GM12878 (cell line): ENCODE data around the gene ZNF783. TPM values are rescaled to one million over a fixed set of nuclear protein-coding genes. Genes with fewer than 3 reads are reported as not detected.
A peak's percentile ranks its signal among the peaks of the same experiment; 100 is the strongest.

ENCODE experiments used
- ATAC-seq: fragments of 200-7000 bp; cut with Tn5 transposase; 3 replicates; pipeline ENCODE4 v1.9.1; 2020; ENCODE audit warnings: mild to moderate bottlenecking, moderate library complexity
- BruUV-seq: library from RNA; stranded (reverse); fragments of 400-500 nt; replicated peaks from 2 replicates; lab custom pipeline; 2021; lab: Mats Ljungman, UMichigan
- CTCF ChIA-PET: fragments of 300-600 bp; sonication (Branson Sonifier 250); formaldehyde crosslinking; extraction: SDS; loops from one replicate; lab custom pipeline; 2021; ENCODE audit warnings: inconsistent platforms; lab: Yijun Ruan, JAX
- POLR2A ChIA-PET: fragments of 350-600 bp; formaldehyde crosslinking; extraction: SDS; loops from one replicate; lab custom pipeline; 2021; ENCODE audit warnings: inconsistent platforms; lab: Charles Lee
- RAD21 ChIA-PET: fragments of 300-600 bp; sonication (Branson Sonifier 250); formaldehyde crosslinking; loops from one replicate; lab custom pipeline; 2023; ENCODE audit warnings: antibody characterized with exemption; ENCODE audit not compliant: unreplicated experiment; lab: Charles Lee
- SMC1A ChIA-PET: fragments of 300-600 bp; sonication (Branson Sonifier 250); formaldehyde crosslinking; loops from one replicate; lab custom pipeline; 2023; ENCODE audit not compliant: unreplicated experiment, uncharacterized antibody; lab: Charles Lee
- DNase-seq: peaks from one replicate; pipeline ENCODE4 v3.0.0-alpha.2; 2011; ENCODE audit warnings: low read depth, low spot score
- FAIRE-seq: peaks from 3 replicates; lab custom pipeline; 2011; peaks lifted over from hg19 to GRCh38; lab: Jason Lieb, UNC
- H2AFZ ChIP-seq: 2 replicates; pipeline ENCODE4 v1.6.0; 2011; ENCODE audit warnings: low read depth, low read length, control low read depth; ENCODE audit not compliant: control insufficient read depth
- H3K27ac ChIP-seq: 2 replicates; pipeline ENCODE4 v1.5.1; 2011; ENCODE audit warnings: control low read depth; ENCODE audit not compliant: control insufficient read depth, insufficient read depth
- H3K27me3 ChIP-seq, 2 experiments: replicated peaks in 1 of 2; 2 replicates each; pipeline versions ENCODE4 v1.6.0 to v1.6.1; 2011; ENCODE audit warnings: low read length in 1 of 2; ENCODE audit not compliant: control insufficient read depth in 2 of 2, insufficient read depth in 2 of 2
- H3K36me3 ChIP-seq, 2 experiments: 2 replicates each; pipeline ENCODE4 v1.5.1; 2011; ENCODE audit warnings: low read length in 1 of 2; ENCODE audit not compliant: control insufficient read depth in 2 of 2, insufficient read depth in 2 of 2
- H3K4me1 ChIP-seq: 2 replicates; pipeline ENCODE4 v1.6.1; 2011; ENCODE audit warnings: mild to moderate bottlenecking, low read length, moderate library complexity, mixed read lengths; ENCODE audit not compliant: control insufficient read depth, insufficient read depth
- H3K4me2 ChIP-seq: 2 replicates; pipeline ENCODE4 v1.6.0; 2011; ENCODE audit warnings: control low read depth; ENCODE audit not compliant: control insufficient read depth, insufficient read depth
- H3K4me3 ChIP-seq: fragments of 200-600 bp; sonication (generic); 2 replicates; pipeline ENCODE4 v1.5.1; 2016
- H3K79me2 ChIP-seq: 2 replicates; pipeline ENCODE4 v1.6.0; 2011; ENCODE audit warnings: low read length; ENCODE audit not compliant: control insufficient read depth, insufficient read depth
- H3K9ac ChIP-seq: 2 replicates; pipeline ENCODE4 v1.8.0; 2011; ENCODE audit warnings: low read length, control low read depth, mixed read lengths; ENCODE audit not compliant: control insufficient read depth, insufficient read depth
- H3K9me3 ChIP-seq: replicated peaks from 3 replicates; pipeline ENCODE4 v1.5.1; 2011; ENCODE audit warnings: mild to moderate bottlenecking, low read length; ENCODE audit not compliant: control insufficient read depth, insufficient read depth
- H4K20me1 ChIP-seq: 2 replicates; pipeline ENCODE4 v1.6.0; 2011; ENCODE audit not compliant: control insufficient read depth, insufficient read depth
- BACH1 ChIP-seq: fragments of 450-650 bp; IDR thresholded peaks from 2 replicates; pipeline ENCODE4 v1.6.1; 2017; ENCODE audit warnings: mild to moderate bottlenecking, borderline replicate concordance
- BCL11A ChIP-seq: IDR thresholded peaks from 2 replicates; pipeline ENCODE4 v1.6.1; 2011; ENCODE audit warnings: low read depth, low read length
- CBFB ChIP-seq: IDR thresholded peaks from 2 replicates; pipeline ENCODE4 v1.6.1; 2016; ENCODE audit warnings: antibody characterized with exemption, low read depth
- EGR1 ChIP-seq, 2 experiments: IDR thresholded peaks; 1 replicate in 1 of 2; 2 replicates in 1 of 2; pipeline ENCODE4 v1.6.1; 2011 to 2012; ENCODE audit warnings: low read depth in 2 of 2, low read length in 2 of 2, borderline replicate concordance in 1 of 2, mild to moderate bottlenecking in 1 of 2, moderate library complexity in 1 of 2
- FOXM1 ChIP-seq: IDR thresholded peaks from 2 replicates; pipeline ENCODE4 v1.6.1; 2012; ENCODE audit warnings: low read depth, mild to moderate bottlenecking, inconsistent platforms, low read length, moderate library complexity
- GATAD2B ChIP-seq: fragments of 450-650 bp; conservative IDR thresholded peaks from 2 replicates; pipeline ENCODE4 v1.6.1; 2017; ENCODE audit warnings: low read depth, mild to moderate bottlenecking, moderate library complexity
- RAD21 ChIP-seq: IDR thresholded peaks from 2 replicates; pipeline ENCODE4 v1.6.1; 2011; ENCODE audit warnings: mild to moderate bottlenecking, low read depth, low read length, moderate library complexity; ENCODE audit not compliant: insufficient read depth
- RBBP5 ChIP-seq: fragments of 200-600 bp; sonication (generic); conservative IDR thresholded peaks from 2 replicates; pipeline ENCODE4 v1.6.1; 2016
- STAT3 ChIP-seq: IDR thresholded peaks from 2 replicates; pipeline ENCODE4 v1.6.1; 2011; ENCODE audit warnings: low read depth, low read length, improper control_type of control experiment
- TBL1XR1 ChIP-seq: IDR thresholded peaks from 2 replicates; pipeline ENCODE4 v1.6.1; 2012; ENCODE audit warnings: low read depth, low read length, improper control_type of control experiment
- WRNIP1 ChIP-seq: IDR thresholded peaks from 2 replicates; pipeline ENCODE4 v1.6.1; 2011; ENCODE audit warnings: low read depth, low read length, improper control_type of control experiment, borderline replicate concordance
- WGBS: methylation state at CpG from one replicate; pipeline ENCODE4 v1.1.6; 2016; ENCODE audit warnings: low lambda C conversion rate; ENCODE audit not compliant: insufficient replicate concordance, insufficient coverage; ENCODE audit errors: missing lambda C conversion rate; 5-methylcytosine and 5-hydroxymethylcytosine counted together
- in situ Hi-C: fragments of 300-500 bp; cut with MboI; formaldehyde crosslinking; loops from 9 replicates; pipeline ENCODE4 v1.14.3; 2018; ENCODE audit warnings: mixed read lengths
- intact Hi-C: fragments of 100-400 bp; cut with micrococcal nuclease; formaldehyde crosslinking; loops from one replicate; pipeline ENCODE4 v1.14.2; 2022; ENCODE audit not compliant: unreplicated experiment
- polyA plus RNA-seq, 11 experiments: library from polyadenylated mRNA; depleted of rRNA in 4 of 11; unstranded in 6 of 11; stranded (reverse) in 5 of 11; fragments of >200 nt; fragmentation: Nextera tagmentation in 4 of 11; fragmentation: Illumina TruSeq in 1 of 11; extraction: Ambion mirVana in 4 of 11; extraction: Trizol in 1 of 11; gene quantifications; 1 replicate in 1 of 11; 2 replicates in 10 of 11; pipeline versions ENCODE4 v1.2.1 to v1.2.3, GENCODE V29; 2011 to 2016; ENCODE audit warnings: inconsistent platforms in 2 of 11, missing spikeins in 2 of 11, low read depth in 1 of 11
- total RNA-seq, 4 experiments: library from RNA; depleted of rRNA in 3 of 4; stranded (reverse); fragments of >200 nt in 3 of 4; fragmentation: Illumina TruSeq in 1 of 4; extraction: Trizol in 1 of 4; gene quantifications; 2 replicates each; pipeline versions ENCODE4 v1.2.1 to v1.2.3, GENCODE V29; 2013 to 2021
- TF ChIP-seq, protein P1 (sequence below): fragments of 450-650 bp; IDR thresholded peaks from 2 replicates; pipeline ENCODE4 v1.6.1; 2016; ENCODE audit warnings: mild to moderate bottlenecking
- TF ChIP-seq, protein P2 (sequence below): fragments of 450-650 bp; IDR thresholded peaks from 2 replicates; pipeline ENCODE4 v1.6.1; 2018; ENCODE audit warnings: mild to moderate bottlenecking, low read depth, moderate library complexity; ENCODE audit not compliant: partially characterized antibody
- TF ChIP-seq, protein P3 (sequence below): fragments of 450-650 bp; IDR thresholded peaks from 2 replicates; pipeline ENCODE4 v1.6.1; 2017; ENCODE audit warnings: low read depth, mild to moderate bottlenecking, moderate library complexity

Gene ZNF783
- total and polyA plus RNA-seq, 10 of the 15 experiments (the other 5 are each of a cell fraction or from before 2014, with no cell fraction given): 2.0 to 14.4 (median 6.4) TPM

DNA sequence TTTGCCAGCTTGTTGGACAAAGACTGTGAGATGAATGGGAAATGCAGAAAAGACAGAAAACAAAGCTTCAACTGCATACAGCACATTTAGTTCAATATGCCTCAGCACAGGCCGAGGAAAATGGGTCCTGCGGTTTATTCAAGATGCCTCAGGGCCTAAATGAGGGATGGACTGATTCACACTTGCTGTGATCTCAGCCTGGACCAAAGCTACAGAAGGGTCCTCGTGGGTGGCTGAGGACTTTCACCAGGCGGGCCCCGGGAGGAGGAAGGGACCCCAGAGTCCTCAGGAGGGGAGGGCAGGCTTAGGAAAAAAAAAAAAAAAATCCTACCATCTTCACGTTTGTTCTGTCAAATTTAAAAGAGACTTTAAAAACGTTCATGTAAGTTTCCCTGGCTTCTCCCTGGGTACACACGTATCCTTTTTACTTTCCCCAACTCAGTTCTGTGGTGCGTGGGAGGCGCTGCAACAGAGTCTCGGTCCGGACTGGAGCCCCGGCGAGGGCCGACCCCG, 624 bp upstream of the ZNF783 start:
- Histone ChIP-seq H2AFZ (peak overlapping the region; percentile 92), H3K27ac (no peak overlapping the region), H3K4me1 (peaks cover 6% of the 10 kb centered on the region), H3K79me2 (peaks cover 2% of the 10 kb centered on the region; the same call in 1 of the 2 replicates), H3K9me3 (no peaks in the 10 kb centered on the region), H3K4me2 (peak overlapping the region; percentile 97), H3K9ac (peak overlapping the region; percentile 81), H3K27me3 (no peaks in the 10 kb centered on the region)
- ChIA-PET SMC1A (interaction anchor here (0.6 to 2.0 kb wide), 6 partner anchors 8 to 401 kb away, joined by 3 to 6 read pairs (median 4); no protein-coding TSS in a partner anchor), RAD21 (interaction anchor here (0.6 to 1.3 kb wide), 10 partner anchors 12 to 365 kb away, joined by 3 to 12 read pairs (median 4); partner anchors contain the start of genes ZNF282, ZNF398 and ZNF777)
- in situ Hi-C loops: no loop called here
- WGBS: 10% methylated on average over 16 of the region's 16 CpGs
- FAIRE-seq: no peak
- BruUV-seq: TSS peak; percentile 91
- no peak for TF ChIP-seq WRNIP1
- no peak for TF ChIP-seq BACH1
- TF ChIP-seq FOXM1: no peak
- no peak for TF ChIP-seq CBFB
- TF ChIP-seq, protein P1, sequence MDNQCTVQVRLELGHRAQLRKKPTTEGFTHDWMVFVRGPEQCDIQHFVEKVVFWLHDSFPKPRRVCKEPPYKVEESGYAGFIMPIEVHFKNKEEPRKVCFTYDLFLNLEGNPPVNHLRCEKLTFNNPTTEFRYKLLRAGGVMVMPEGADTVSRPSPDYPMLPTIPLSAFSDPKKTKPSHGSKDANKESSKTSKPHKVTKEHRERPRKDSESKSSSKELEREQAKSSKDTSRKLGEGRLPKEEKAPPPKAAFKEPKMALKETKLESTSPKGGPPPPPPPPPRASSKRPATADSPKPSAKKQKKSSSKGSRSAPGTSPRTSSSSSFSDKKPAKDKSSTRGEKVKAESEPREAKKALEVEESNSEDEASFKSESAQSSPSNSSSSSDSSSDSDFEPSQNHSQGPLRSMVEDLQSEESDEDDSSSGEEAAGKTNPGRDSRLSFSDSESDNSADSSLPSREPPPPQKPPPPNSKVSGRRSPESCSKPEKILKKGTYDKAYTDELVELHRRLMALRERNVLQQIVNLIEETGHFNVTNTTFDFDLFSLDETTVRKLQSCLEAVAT: 0 out of 2 replicates have a peak, but pooled peaks have one; percentile 33
- no peak for TF ChIP-seq RAD21
- no peak for TF ChIP-seq STAT3
- no peak for TF ChIP-seq RBBP5
- TF ChIP-seq, protein P2, sequence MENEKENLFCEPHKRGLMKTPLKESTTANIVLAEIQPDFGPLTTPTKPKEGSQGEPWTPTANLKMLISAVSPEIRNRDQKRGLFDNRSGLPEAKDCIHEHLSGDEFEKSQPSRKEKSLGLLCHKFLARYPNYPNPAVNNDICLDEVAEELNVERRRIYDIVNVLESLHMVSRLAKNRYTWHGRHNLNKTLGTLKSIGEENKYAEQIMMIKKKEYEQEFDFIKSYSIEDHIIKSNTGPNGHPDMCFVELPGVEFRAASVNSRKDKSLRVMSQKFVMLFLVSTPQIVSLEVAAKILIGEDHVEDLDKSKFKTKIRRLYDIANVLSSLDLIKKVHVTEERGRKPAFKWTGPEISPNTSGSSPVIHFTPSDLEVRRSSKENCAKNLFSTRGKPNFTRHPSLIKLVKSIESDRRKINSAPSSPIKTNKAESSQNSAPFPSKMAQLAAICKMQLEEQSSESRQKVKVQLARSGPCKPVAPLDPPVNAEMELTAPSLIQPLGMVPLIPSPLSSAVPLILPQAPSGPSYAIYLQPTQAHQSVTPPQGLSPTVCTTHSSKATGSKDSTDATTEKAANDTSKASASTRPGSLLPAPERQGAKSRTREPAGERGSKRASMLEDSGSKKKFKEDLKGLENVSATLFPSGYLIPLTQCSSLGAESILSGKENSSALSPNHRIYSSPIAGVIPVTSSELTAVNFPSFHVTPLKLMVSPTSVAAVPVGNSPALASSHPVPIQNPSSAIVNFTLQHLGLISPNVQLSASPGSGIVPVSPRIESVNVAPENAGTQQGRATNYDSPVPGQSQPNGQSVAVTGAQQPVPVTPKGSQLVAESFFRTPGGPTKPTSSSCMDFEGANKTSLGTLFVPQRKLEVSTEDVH: no peak
- TF ChIP-seq TBL1XR1: no peak
- TF ChIP-seq, protein P3, sequence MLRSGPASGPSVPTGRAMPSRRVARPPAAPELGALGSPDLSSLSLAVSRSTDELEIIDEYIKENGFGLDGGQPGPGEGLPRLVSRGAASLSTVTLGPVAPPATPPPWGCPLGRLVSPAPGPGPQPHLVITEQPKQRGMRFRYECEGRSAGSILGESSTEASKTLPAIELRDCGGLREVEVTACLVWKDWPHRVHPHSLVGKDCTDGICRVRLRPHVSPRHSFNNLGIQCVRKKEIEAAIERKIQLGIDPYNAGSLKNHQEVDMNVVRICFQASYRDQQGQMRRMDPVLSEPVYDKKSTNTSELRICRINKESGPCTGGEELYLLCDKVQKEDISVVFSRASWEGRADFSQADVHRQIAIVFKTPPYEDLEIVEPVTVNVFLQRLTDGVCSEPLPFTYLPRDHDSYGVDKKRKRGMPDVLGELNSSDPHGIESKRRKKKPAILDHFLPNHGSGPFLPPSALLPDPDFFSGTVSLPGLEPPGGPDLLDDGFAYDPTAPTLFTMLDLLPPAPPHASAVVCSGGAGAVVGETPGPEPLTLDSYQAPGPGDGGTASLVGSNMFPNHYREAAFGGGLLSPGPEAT: 0 out of 2 replicates have a peak, but pooled peaks have one; percentile 22
- TF ChIP-seq EGR1 (IDR thresholded peaks at IDR 0.05; ENCODE audit: borderline replicate concordance in 1 of 2, low read depth in 2 of 2, low read length in 2 of 2): peak in 1 of 2 experiments; percentile 63; a peak in 2 of 3 replicates
- no peak for TF ChIP-seq GATAD2B
- no peak for TF ChIP-seq BCL11A
- TF ChIP-seq, all 136 proteins: peak for 3
- DNase-seq (no peak), ATAC-seq (peak; percentile 7)
- POLR2A ChIA-PET: interaction anchor here (0.6 to 1.8 kb wide), 5 partner anchors 9 to 274 kb away, joined by 3 to 10 read pairs (median 4); partner anchors contain the start of gene ZNF398
- Histone ChIP-seq H3K4me3 (peak overlapping the region; percentile 83; the same call in 1 of the 2 replicates), H4K20me1 (no peaks in the 10 kb centered on the region), H3K36me3 (peaks cover 0 to 3% of the 10 kb centered on the region in 2 experiments; a peak in 2 of 4 replicates)
- CTCF ChIA-PET: interaction anchor here (0.5 to 3.3 kb wide), 22 partner anchors 9 to 365 kb away, joined by 3 to 23 read pairs (median 5); partner anchors contain the start of gene ZNF212
- intact Hi-C loops: no loop called here
